Tibial artery (tissue), 4 donors: ENCODE data around the gene AQP12A.

ENCODE experiments used
- DNase-seq, 2 donors: peaks; one replicate each; pipeline ENCODE4 v3.0.0-alpha.2; 2019
- H3K27ac ChIP-seq, 2 donors: fragments of 200-600 bp; sonication (generic) in 1 of 2; 1 replicate in 1 of 2; 2 replicates in 1 of 2; pipeline ENCODE4 v1.5.1; 2018 to 2019; ENCODE audit warnings: mild to moderate bottlenecking in 1 of 2
- H3K27me3 ChIP-seq, 2 donors: fragments of 200-600 bp; sonication (generic) in 1 of 2; one replicate each; pipeline versions ENCODE4 v1.5.1 to v1.6.0; 2016 to 2019
- H3K36me3 ChIP-seq, 3 donors: fragments of 200-600 bp; sonication (generic) in 2 of 3; one replicate each; pipeline ENCODE4 v1.5.1; 2016 to 2019; ENCODE audit warnings: mild to moderate bottlenecking in 2 of 3
- H3K4me1 ChIP-seq, 4 donors: fragments of 200-600 bp; sonication (generic) in 2 of 4; 1 replicate in 3 of 4; 2 replicates in 1 of 4; pipeline ENCODE4 v1.5.1; 2016 to 2019
- H3K4me3 ChIP-seq, 2 donors: fragments of 200-600 bp; sonication (generic) in 1 of 2; 1 replicate in 1 of 2; 2 replicates in 1 of 2; pipeline ENCODE4 v1.5.1; 2018 to 2019; ENCODE audit warnings: mild to moderate bottlenecking in 2 of 2
- H3K9me3 ChIP-seq, 3 donors: fragments of 200-600 bp; sonication (generic) in 1 of 3; one replicate each; pipeline ENCODE4 v1.5.1; 2016 to 2019
- intact Hi-C: fragments of 100-400 bp; cut with DNase I; formaldehyde crosslinking; loops from one replicate; pipeline ENCODE4 v1.15.0; 2023; ENCODE audit warnings: low total_unique reads
- TF ChIP-seq, protein P1 (sequence below), 2 experiments: fragments of 200-600 bp in 1 of 2; fragments of 450-650 bp in 1 of 2; IDR thresholded peaks; one replicate each; pipeline ENCODE4 v1.5.1; 2017 to 2019; ENCODE audit warnings: antibody characterized with exemption in 2 of 2, mild to moderate bottlenecking in 1 of 2, moderate library complexity in 1 of 2

AQP12A gene

DNA sequence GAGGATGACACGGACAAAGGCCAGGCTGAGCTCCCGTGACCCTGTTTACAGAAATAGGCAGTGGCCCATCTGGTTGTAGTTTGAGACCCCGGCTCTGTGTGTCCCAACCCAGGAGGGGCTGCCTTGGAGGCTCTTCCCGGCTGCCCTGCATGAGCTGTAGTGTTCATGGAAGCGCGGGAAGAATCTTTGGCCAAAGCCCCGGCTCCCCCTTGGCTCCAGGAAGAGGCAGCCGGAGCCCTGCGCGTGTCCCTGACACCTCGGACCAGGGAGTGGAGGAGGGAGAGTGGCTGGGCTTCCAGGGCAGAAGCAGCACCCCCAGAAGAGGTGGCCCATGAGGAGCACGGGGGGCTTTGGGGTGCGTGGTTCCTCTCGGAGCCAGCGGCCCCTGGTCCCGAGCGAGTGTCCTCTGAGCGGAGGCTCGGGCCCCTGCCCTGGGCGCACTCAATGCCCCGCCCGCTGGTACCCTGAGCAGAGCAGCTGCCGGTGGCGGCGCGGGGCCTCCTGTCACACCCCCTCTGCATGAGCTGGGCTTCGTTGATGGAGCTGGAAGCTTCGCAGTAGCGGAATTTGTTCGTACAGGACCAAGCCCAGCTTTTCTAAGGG is 44.7 kb upstream of the AQP12A start:
- intact Hi-C loops: no loop called here
- H3K4me3 ChIP-seq: no peak overlapping the region
- H3K36me3 ChIP-seq: no peaks in the 10 kb centered on the region
- no peaks in the 10 kb centered on the region for H3K4me1 ChIP-seq
- TF ChIP-seq, protein P1, sequence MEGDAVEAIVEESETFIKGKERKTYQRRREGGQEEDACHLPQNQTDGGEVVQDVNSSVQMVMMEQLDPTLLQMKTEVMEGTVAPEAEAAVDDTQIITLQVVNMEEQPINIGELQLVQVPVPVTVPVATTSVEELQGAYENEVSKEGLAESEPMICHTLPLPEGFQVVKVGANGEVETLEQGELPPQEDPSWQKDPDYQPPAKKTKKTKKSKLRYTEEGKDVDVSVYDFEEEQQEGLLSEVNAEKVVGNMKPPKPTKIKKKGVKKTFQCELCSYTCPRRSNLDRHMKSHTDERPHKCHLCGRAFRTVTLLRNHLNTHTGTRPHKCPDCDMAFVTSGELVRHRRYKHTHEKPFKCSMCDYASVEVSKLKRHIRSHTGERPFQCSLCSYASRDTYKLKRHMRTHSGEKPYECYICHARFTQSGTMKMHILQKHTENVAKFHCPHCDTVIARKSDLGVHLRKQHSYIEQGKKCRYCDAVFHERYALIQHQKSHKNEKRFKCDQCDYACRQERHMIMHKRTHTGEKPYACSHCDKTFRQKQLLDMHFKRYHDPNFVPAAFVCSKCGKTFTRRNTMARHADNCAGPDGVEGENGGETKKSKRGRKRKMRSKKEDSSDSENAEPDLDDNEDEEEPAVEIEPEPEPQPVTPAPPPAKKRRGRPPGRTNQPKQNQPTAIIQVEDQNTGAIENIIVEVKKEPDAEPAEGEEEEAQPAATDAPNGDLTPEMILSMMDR (IDR thresholded peaks at IDR 0.05): no peak
- H3K9me3 ChIP-seq: no peaks in the 10 kb centered on the region
- no peak overlapping the region for H3K27ac ChIP-seq
- no peak for DNase-seq
- peaks cover 0 to 90% of the 10 kb centered on the region in 2 donors for H3K27me3 ChIP-seq

DNA sequence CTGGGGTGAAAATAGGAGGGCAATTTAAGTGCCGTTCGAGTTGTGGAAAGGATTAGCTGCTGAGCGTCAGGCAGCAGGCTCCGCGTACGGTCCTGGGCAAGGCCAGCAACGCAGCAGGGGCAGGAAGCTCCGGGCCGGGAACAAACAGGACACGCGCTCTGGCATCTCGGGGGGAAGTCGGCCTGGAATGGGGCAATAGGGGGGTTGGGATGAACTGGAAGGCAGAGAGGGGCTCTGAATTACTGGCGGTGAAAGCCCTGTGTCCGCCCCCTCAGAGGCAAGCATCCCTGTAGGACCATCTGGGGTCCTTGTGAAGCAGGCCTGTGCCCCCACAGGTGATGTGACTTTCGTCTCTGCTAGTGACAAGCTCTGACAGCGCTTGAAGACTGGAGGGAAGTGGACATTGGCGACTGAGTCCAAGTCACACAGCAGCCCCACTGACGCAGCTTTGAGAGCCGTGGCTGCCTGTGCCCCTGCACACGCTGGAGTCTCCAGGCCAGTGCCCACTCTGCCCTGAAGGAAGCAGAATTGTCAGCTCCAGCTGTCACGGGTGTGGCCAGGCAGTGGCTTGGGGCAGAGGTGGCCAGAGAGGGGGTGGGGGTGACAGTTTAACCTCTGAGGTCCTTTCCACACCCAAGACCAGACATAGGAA is 44.0 kb upstream of the AQP12A start:
- TF ChIP-seq, protein P1 (IDR thresholded peaks at IDR 0.05): no peak
- Histone ChIP-seq H3K27ac (no peak overlapping the region), H3K36me3 (no peaks in the 10 kb centered on the region), H3K4me1 (no peaks in the 10 kb centered on the region), H3K4me3 (no peak overlapping the region), H3K27me3 (peaks cover 0 to 85% of the 10 kb centered on the region in 2 donors), H3K9me3 (no peaks in the 10 kb centered on the region)
- no peak for DNase-seq
- intact Hi-C loops: no loop called here

DNA sequence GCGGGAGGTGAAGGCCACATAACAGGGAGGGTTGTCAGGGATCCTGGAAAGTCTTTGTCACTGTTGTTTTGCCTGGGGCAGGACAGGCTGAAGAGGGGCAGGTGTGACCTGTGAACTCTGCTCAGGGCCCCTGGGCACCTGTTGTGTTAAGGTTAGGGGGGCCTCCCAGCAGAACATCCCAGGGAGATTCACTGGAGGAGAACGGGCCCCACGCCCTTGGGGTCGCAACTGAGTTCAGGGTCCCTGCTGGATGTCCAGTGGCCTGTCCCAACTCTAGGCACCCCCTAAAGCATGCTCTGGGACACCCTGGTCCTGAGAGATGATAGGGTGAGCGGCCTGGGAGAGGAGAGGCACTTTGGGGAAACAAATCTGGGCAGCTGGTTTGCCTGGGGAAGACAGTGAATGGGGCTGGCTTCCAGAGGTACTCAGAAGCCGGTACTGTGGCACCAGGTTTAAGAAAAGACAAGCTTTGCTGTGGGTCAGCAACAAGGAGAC is 43.5 kb upstream of the AQP12A start:
- H3K4me1 ChIP-seq: no peaks in the 10 kb centered on the region
- intact Hi-C loops: no loop called here
- TF ChIP-seq, protein P1 (IDR thresholded peaks at IDR 0.05): no peak
- H3K36me3 ChIP-seq: no peaks in the 10 kb centered on the region
- no peak overlapping the region for H3K27ac ChIP-seq
- H3K9me3 ChIP-seq: no peaks in the 10 kb centered on the region
- peaks cover 0 to 84% of the 10 kb centered on the region in 2 donors for H3K27me3 ChIP-seq
- peak in 1 of 2 donors; percentile 52 for DNase-seq
- no peak overlapping the region for H3K4me3 ChIP-seq

DNA sequence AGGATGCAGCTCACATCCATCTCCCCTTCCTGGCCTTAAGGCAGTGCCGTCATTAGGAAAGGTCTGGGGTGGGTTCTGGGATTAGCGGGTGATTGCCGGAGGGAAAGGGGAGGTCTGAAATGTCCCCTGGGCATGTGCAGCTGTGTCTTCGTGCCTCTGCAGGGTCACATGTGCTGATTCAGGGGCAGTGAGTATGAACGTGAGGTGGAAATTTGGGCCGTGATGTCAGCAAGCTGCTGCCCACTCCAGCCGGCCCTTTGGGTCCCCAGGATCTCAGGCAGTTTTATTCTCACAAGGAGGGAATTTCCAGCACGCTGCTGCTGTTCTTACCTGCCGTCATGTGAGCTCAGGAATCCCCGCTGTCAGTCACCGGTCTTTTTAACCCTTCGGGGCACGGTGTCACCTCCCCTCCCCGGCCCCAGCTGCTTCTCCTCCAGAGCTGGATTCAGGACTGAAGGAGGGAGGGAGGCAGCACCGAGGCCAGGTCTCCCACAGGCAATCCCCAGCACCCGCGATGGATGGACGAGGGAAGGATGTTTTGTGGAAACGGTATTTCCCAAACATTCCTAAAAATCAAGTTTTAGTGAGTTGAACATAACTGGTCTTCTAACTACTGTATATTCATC is 42.9 kb upstream of the AQP12A start:
- TF ChIP-seq, protein P1 (IDR thresholded peaks at IDR 0.05): no peak
- Histone ChIP-seq H3K36me3 (no peaks in the 10 kb centered on the region), H3K27ac (no peak overlapping the region), H3K4me1 (no peaks in the 10 kb centered on the region), H3K9me3 (no peaks in the 10 kb centered on the region), H3K4me3 (no peak overlapping the region), H3K27me3 (peaks cover 0 to 83% of the 10 kb centered on the region in 2 donors)
- intact Hi-C loops: no loop called here
- no peak for DNase-seq

DNA sequence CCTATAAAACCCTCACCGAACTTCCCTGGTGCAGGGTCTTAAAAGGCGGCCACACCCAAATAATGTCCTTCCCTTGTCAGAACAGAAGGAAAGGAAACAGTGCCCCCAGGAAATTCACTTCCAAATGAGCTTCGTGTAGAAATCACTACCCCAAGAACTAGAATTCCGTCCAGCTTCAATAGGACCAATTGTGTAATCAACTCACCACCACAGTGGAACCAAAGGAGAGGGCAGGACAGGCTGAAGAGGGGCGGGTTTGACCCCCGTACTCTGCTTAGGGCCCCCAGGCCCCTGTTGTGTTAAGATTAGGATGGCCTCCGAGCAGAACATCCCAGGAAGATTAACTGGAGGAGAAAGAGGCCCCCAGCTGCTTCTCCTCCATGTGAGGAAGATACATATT is 42.3 kb upstream of the AQP12A start:
- TF ChIP-seq, protein P1 (IDR thresholded peaks at IDR 0.05): no peak
- Histone ChIP-seq H3K27me3 (peaks cover 0 to 80% of the 10 kb centered on the region in 2 donors), H3K36me3 (no peaks in the 10 kb centered on the region), H3K27ac (no peak overlapping the region), H3K9me3 (no peaks in the 10 kb centered on the region), H3K4me1 (no peaks in the 10 kb centered on the region), H3K4me3 (no peak overlapping the region)
- DNase-seq: no peak
- intact Hi-C loops: no loop called here
